H1 (cell line): ENCODE measurements around the gene GMCL1. TPM values are rescaled to one million over a fixed set of nuclear protein-coding genes. Genes with fewer than 3 reads are reported as not detected.

ENCODE experiments used
- ATF2 ChIP-seq: IDR thresholded peaks from 2 replicates; pipeline ENCODE4 v1.6.1; 2012; ENCODE audit warnings: low read length, inconsistent platforms
- BRCA1 ChIP-seq: IDR thresholded peaks from 2 replicates; pipeline ENCODE4 v1.6.1; 2012; ENCODE audit warnings: low read depth, low read length, improper control_type of control experiment
- CBX5 ChIP-seq: fragments of 300-800, 300-1000 bp; sonication (generic); IDR thresholded peaks from 2 replicates; pipeline ENCODE4 v1.7.1; 2016; ENCODE audit warnings: antibody characterized with exemption, low read length, low read depth
- CHD2 ChIP-seq: IDR thresholded peaks from 2 replicates; pipeline ENCODE4 v1.6.1; 2012; ENCODE audit warnings: low read length, improper control_type of control experiment
- CREB1 ChIP-seq: IDR thresholded peaks from 2 replicates; pipeline ENCODE4 v1.6.1; 2012; ENCODE audit warnings: inconsistent platforms
- EGR1 ChIP-seq: IDR thresholded peaks from 2 replicates; pipeline ENCODE4 v1.6.1; 2011; ENCODE audit warnings: low read depth, low read length, borderline replicate concordance
- FOSL1 ChIP-seq: IDR thresholded peaks from 2 replicates; pipeline ENCODE4 v1.6.1; 2011; ENCODE audit warnings: mild to moderate bottlenecking, low read depth, low read length, moderate library complexity; ENCODE audit not compliant: insufficient read depth
- GABPA ChIP-seq: IDR thresholded peaks from 2 replicates; pipeline ENCODE4 v1.6.1; 2011; ENCODE audit warnings: mild to moderate bottlenecking, low read length, moderate library complexity, borderline replicate concordance; ENCODE audit not compliant: insufficient read depth
- HDAC2 ChIP-seq, 2 experiments: fragments of 300-600 bp in 1 of 2; sonication (generic) in 1 of 2; IDR thresholded peaks; 2 replicates each; pipeline ENCODE4 v1.6.1; 2011 to 2012; ENCODE audit warnings: low read depth in 2 of 2, low read length in 2 of 2, mild to moderate bottlenecking in 2 of 2, moderate library complexity in 2 of 2, borderline replicate concordance in 1 of 2, inconsistent platforms in 1 of 2
- JUN ChIP-seq: IDR thresholded peaks from 2 replicates; pipeline ENCODE4 v1.6.1; 2011; ENCODE audit warnings: low read depth, mild to moderate bottlenecking, improper control_type of control experiment, low read length
- KDM4A ChIP-seq: IDR thresholded peaks from one replicate; pipeline ENCODE4 v1.7.1; 2012; ENCODE audit warnings: low read depth, mild to moderate bottlenecking, moderate library complexity, low read length, inconsistent platforms; ENCODE audit not compliant: severe bottlenecking
- KDM5A ChIP-seq: fragments of 200-600 bp; IDR thresholded peaks from 2 replicates; pipeline ENCODE4 v1.7.1; 2012; ENCODE audit warnings: mild to moderate bottlenecking, low read length, inconsistent platforms, mixed read lengths
- NANOG ChIP-seq: IDR thresholded peaks from 2 replicates; pipeline ENCODE4 v1.6.1; 2011; ENCODE audit warnings: low read length, low read depth, mild to moderate bottlenecking, inconsistent platforms; ENCODE audit not compliant: insufficient read depth, poor library complexity, severe bottlenecking
- NRF1 ChIP-seq: IDR thresholded peaks from 2 replicates; pipeline ENCODE4 v1.6.1; 2011; ENCODE audit warnings: mild to moderate bottlenecking, low read depth, low read length, improper control_type of control experiment
- POLR2AphosphoS5 ChIP-seq: IDR thresholded peaks from 2 replicates; pipeline ENCODE4 v1.6.1; 2011; ENCODE audit warnings: low read depth, low read length
- SAP30 ChIP-seq: fragments of 300-600 bp; sonication (generic); IDR thresholded peaks from 2 replicates; pipeline ENCODE4 v1.7.1; 2012; ENCODE audit warnings: low read length, moderate library complexity, mild to moderate bottlenecking, inconsistent platforms; ENCODE audit not compliant: insufficient read depth, insufficient replicate concordance
- SIN3A ChIP-seq, 2 experiments: IDR thresholded peaks in 1 of 2; conservative IDR thresholded peaks in 1 of 2; 2 replicates each; pipeline ENCODE4 v1.6.1; 2011 to 2012; ENCODE audit warnings: low read length in 2 of 2, improper control_type of control experiment in 1 of 2, low read depth in 1 of 2, mild to moderate bottlenecking in 1 of 2
- TCF12 ChIP-seq: IDR thresholded peaks from 2 replicates; pipeline ENCODE4 v1.6.1; 2011; ENCODE audit warnings: low read depth, mild to moderate bottlenecking, low read length
- USF2 ChIP-seq: IDR thresholded peaks from 2 replicates; pipeline ENCODE4 v1.6.1; 2011; ENCODE audit warnings: low read length, improper control_type of control experiment
- YY1 ChIP-seq: IDR thresholded peaks from 2 replicates; pipeline ENCODE4 v1.6.1; 2011; ENCODE audit warnings: low read depth, mild to moderate bottlenecking, low read length
- polyA plus RNA-seq, 7 experiments: library from polyadenylated mRNA; depleted of rRNA in 3 of 7; stranded (reverse) in 5 of 7; unstranded in 2 of 7; fragments of >200 nt in 5 of 7; fragments of 200-250 nt in 2 of 7; gene quantifications; 1 replicate in 5 of 7; 2 replicates in 1 of 7; 4 replicates in 1 of 7; pipeline versions ENCODE4 v1.2.1 to v1.2.3, GENCODE V29; 2011 to 2013; ENCODE audit warnings: missing spikeins in 2 of 7, mixed read lengths in 2 of 7
- total RNA-seq: library from RNA; stranded (reverse); fragmentation: NEBNext Ultra II Directional; extraction: Animal tissue kit (Norgen Biotek cat#: 25700); gene quantifications from 2 replicates; pipeline ENCODE4 v1.2.1, GENCODE V29; 2021

The GMCL1 gene
- total and polyA plus RNA-seq, 2 of the 8 experiments (the other 6 are each of a cell fraction or from before 2014, with no cell fraction given): 6.5 to 21.9 TPM

- TF ChIP-seq SAP30 (no peak), GABPA (0 out of 2 replicates have a peak, but pooled peaks have one; percentile 54), CHD2 (peak; percentile 73; the same call in 1 of the 2 replicates), FOSL1 (no peak), KDM5A (no peak), ATF2 (peak; percentile 95), HDAC2 (IDR thresholded peaks at IDR 0.05; ENCODE audit: borderline replicate concordance in 1 of 2, low read depth in 2 of 2, low read length in 2 of 2) (no peak), USF2 (0 out of 2 replicates have a peak, but pooled peaks have one; percentile 11), TCF12 (no peak), NANOG (no peak), POLR2AphosphoS5 (peak; percentile 98), JUN (0 out of 2 replicates have a peak, but pooled peaks have one; percentile 52), EGR1 (no peak), SIN3A (conservative IDR thresholded peaks at IDR 0.05 in 1 of 2, IDR thresholded peaks at IDR 0.05 in 1 of 2; ENCODE audit: low read depth in 1 of 2, low read length in 2 of 2) (peak; percentile 62 to 90; a peak in 1 of 4 replicates), NRF1 (no peak), KDM4A (peak; percentile 32), YY1 (peak; percentile 67; the same call in 1 of the 2 replicates), BRCA1 (no peak), CBX5 (no peak), CREB1 (peak; percentile 84)
Measured at GRCh38 chr2:69914164-69914949, 84.9 kb downstream of the GMCL1 start (continued).
